Liver (tissue), 9 donors: Measurements from ENCODE around the gene IKZF3. TPM values are rescaled to one million over a fixed set of nuclear protein-coding genes. Genes with fewer than 3 reads are reported as not detected.

Experiments used
- DNase-seq: peaks from one replicate; pipeline ENCODE4 v3.0.0-alpha.2; 2017; ENCODE audit warnings: low spot score
- H3K27ac ChIP-seq, 2 donors: one replicate each; pipeline ENCODE4 v1.7.0; 2013; ENCODE audit warnings: inconsistent platforms in 2 of 2, low read length in 2 of 2, control low read depth in 1 of 2, low read depth in 1 of 2, mild to moderate bottlenecking in 1 of 2
- H3K27me3 ChIP-seq, 4 donors: one replicate each; pipeline versions ENCODE4 v1.6.1 to v1.7.0; 2013; ENCODE audit warnings: low read length in 3 of 4, inconsistent platforms in 1 of 4, mild to moderate bottlenecking in 1 of 4, moderate library complexity in 1 of 4; ENCODE audit not compliant: control insufficient read depth in 4 of 4, insufficient read depth in 4 of 4
- H3K36me3 ChIP-seq, 4 donors: one replicate each; pipeline versions ENCODE4 v1.6.1 to v1.7.0; 2013; ENCODE audit warnings: low read length in 3 of 4, mild to moderate bottlenecking in 3 of 4, low read depth in 1 of 4, moderate library complexity in 1 of 4; ENCODE audit not compliant: control insufficient read depth in 4 of 4, insufficient read depth in 3 of 4
- H3K4me1 ChIP-seq, 4 donors: one replicate each; pipeline versions ENCODE4 v1.6.1 to v1.7.0; 2013; ENCODE audit warnings: low read length in 3 of 4, mild to moderate bottlenecking in 3 of 4, moderate library complexity in 1 of 4; ENCODE audit not compliant: control insufficient read depth in 4 of 4, insufficient read depth in 4 of 4
- H3K4me3 ChIP-seq, 3 donors: one replicate each; pipeline versions ENCODE4 v1.6.1 to v1.7.0; 2013; ENCODE audit warnings: low read length in 3 of 3, control low read depth in 1 of 3, low read depth in 1 of 3, mild to moderate bottlenecking in 1 of 3
- H3K9ac ChIP-seq, 2 donors: one replicate each; pipeline ENCODE4 v1.7.0; 2013; ENCODE audit warnings: low read length in 2 of 2, mild to moderate bottlenecking in 2 of 2, moderate library complexity in 2 of 2, control low read depth in 1 of 2, low read depth in 1 of 2
- H3K9me3 ChIP-seq, 4 donors: one replicate each; pipeline versions ENCODE4 v1.6.1 to v1.7.0; 2013; ENCODE audit warnings: low read length in 3 of 4; ENCODE audit not compliant: control insufficient read depth in 4 of 4
- EGR1 ChIP-seq, 2 donors: IDR thresholded peaks; 2 replicates each; pipeline ENCODE4 v1.6.1; 2016 to 2018; ENCODE audit warnings: antibody characterized with exemption in 2 of 2, low read depth in 2 of 2
- FOXA1 ChIP-seq: IDR thresholded peaks from 2 replicates; pipeline ENCODE4 v1.6.1; 2016; ENCODE audit warnings: antibody characterized with exemption
- FOXA2 ChIP-seq: IDR thresholded peaks from 2 replicates; pipeline ENCODE4 v1.6.1; 2016; ENCODE audit warnings: antibody characterized with exemption
- GABPA ChIP-seq, 2 donors: IDR thresholded peaks in 1 of 2; conservative IDR thresholded peaks in 1 of 2; 2 replicates each; pipeline ENCODE4 v1.6.1; 2016; ENCODE audit warnings: antibody characterized with exemption in 2 of 2, mild to moderate bottlenecking in 1 of 2, moderate library complexity in 1 of 2
- HNF4A ChIP-seq, 2 donors: conservative IDR thresholded peaks; 2 replicates each; pipeline ENCODE4 v1.6.1; 2016; ENCODE audit warnings: antibody characterized with exemption in 2 of 2, mild to moderate bottlenecking in 2 of 2
- HNF4G ChIP-seq: IDR thresholded peaks from 2 replicates; pipeline ENCODE4 v1.6.1; 2016; ENCODE audit warnings: antibody characterized with exemption
- JUND ChIP-seq, 2 donors: IDR thresholded peaks; 2 replicates each; pipeline ENCODE4 v1.6.1; 2016; ENCODE audit warnings: antibody characterized with exemption in 2 of 2
- NR2F2 ChIP-seq: IDR thresholded peaks from 2 replicates; pipeline ENCODE4 v1.6.1; 2016; ENCODE audit warnings: antibody characterized with exemption
- RXRA ChIP-seq, 2 donors: IDR thresholded peaks; 2 replicates each; pipeline ENCODE4 v1.6.1; 2017 to 2018; ENCODE audit warnings: antibody characterized with exemption in 2 of 2, mild to moderate bottlenecking in 1 of 2
- SP1 ChIP-seq: IDR thresholded peaks from 2 replicates; pipeline ENCODE4 v1.6.1; 2018; ENCODE audit warnings: antibody characterized with exemption, mild to moderate bottlenecking
- TAF1 ChIP-seq: conservative IDR thresholded peaks from 2 replicates; pipeline ENCODE4 v1.6.1; 2016; ENCODE audit warnings: antibody characterized with exemption, mild to moderate bottlenecking
- YY1 ChIP-seq: IDR thresholded peaks from 2 replicates; pipeline ENCODE4 v1.6.1; 2016; ENCODE audit warnings: antibody characterized with exemption, mild to moderate bottlenecking
- WGBS: extraction: QIAGEN DNeasy Blood & Tissue Kit; methylation state at CpG from one replicate; pipeline ENCODE4 v1.1.7; 2013; 5-methylcytosine and 5-hydroxymethylcytosine counted together
- polyA plus RNA-seq, 2 donors: library from polyadenylated mRNA; stranded (reverse) in 1 of 2; unstranded in 1 of 2; fragments of 200-250 nt in 1 of 2; fragments of >200 nt in 1 of 2; fragmentation: Nextera tagmentation in 1 of 2; extraction: Ambion mirVana in 1 of 2; gene quantifications; one replicate each; pipeline versions ENCODE4 v1.2.1 to v1.2.3, GENCODE V29; 2013 to 2015
- total RNA-seq, 2 donors: library from RNA; depleted of rRNA; stranded (reverse); fragments of >200 nt; gene quantifications; one replicate each; pipeline ENCODE4 v1.2.3, GENCODE V29; 2014
- TF ChIP-seq, protein P1 (sequence below): IDR thresholded peaks from 2 replicates; pipeline ENCODE4 v1.6.1; 2016; ENCODE audit warnings: antibody characterized with exemption
- TF ChIP-seq, protein P2 (sequence below): IDR thresholded peaks from 2 replicates; pipeline ENCODE4 v1.6.1; 2016; ENCODE audit warnings: antibody characterized with exemption, mild to moderate bottlenecking
- TF ChIP-seq, protein P3 (sequence below): IDR thresholded peaks from 2 replicates; pipeline ENCODE4 v1.6.1; 2016; ENCODE audit warnings: antibody characterized with exemption
- TF ChIP-seq, protein P4 (sequence below): IDR thresholded peaks from 2 replicates; pipeline ENCODE4 v1.6.1; 2016; ENCODE audit warnings: antibody characterized with exemption
- TF ChIP-seq, protein P5 (sequence below): fragments of 150-350 bp; IDR thresholded peaks from 2 replicates; pipeline ENCODE4 v1.5.1; 2017; ENCODE audit warnings: improper control_type of control experiment, low read depth, low read length; ENCODE audit not compliant: missing input control
- donor health status: healthy.
- donor health status: healthy.
- donor health status: healthy.
- donor health status: healthy.
- donor health status: healthy.

IKZF3 gene
- total and polyA plus RNA-seq, 4 donors: 0.32 to 2.3 (median 0.83) TPM

DNA sequence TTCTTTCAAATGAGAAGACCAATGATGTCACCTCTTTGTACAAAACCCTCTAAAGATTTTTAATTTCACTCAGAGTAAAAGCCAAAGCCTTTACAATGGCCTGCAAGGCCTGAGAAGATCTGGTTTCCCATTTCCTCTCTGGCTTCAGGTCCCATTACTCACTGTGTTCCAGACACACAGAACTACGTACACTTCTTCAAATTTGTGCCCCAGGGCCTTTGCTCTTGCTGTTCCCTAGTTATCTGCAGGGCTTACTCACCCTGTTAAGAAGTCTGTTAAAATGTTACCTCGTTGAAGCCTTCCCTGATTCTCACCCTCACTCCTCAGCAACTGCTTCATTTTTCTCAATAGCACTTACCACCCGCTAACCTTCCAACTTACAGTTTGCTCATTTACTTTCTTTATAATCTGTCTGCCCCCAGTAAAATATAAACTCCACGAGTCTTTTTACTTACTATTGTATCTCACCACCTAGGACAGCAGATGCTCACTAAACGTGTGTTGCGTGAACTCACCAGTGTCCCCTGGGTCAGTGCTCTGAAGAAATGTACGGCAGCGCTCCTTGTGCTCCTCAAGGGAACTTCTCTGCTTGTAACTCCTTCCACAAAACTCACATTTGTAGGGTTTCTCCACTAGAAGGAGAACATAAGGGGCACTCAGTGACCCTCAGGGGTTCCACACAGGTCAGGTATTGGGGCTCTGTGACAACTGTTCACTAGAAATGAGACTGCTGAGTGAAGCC lies 76.2 kb downstream of the IKZF3 start:
- Histone ChIP-seq H3K4me1 (peaks cover 0 to 2% (median 0%) of the 10 kb centered on the region in 4 donors), H3K9ac (no peak overlapping the region), H3K36me3 (no peaks in the 10 kb centered on the region), H3K27ac (no peak overlapping the region), H3K27me3 (no peaks in the 10 kb centered on the region), H3K4me3 (no peak overlapping the region), H3K9me3 (no peaks in the 10 kb centered on the region)
- 86% methylated on average over 8 of the region's 8 CpGs for WGBS
- TF ChIP-seq TAF1 (no peak), HNF4G (no peak), GABPA (IDR thresholded peaks at IDR 0.05 in 1 of 2, conservative IDR thresholded peaks at IDR 0.05 in 1 of 2) (no peak), FOXA1 (no peak), SP1 (no peak), RXRA (IDR thresholded peaks at IDR 0.05) (no peak), HNF4A (conservative IDR thresholded peaks at IDR 0.05) (no peak), JUND (IDR thresholded peaks at IDR 0.05) (no peak), NR2F2 (no peak), EGR1 (IDR thresholded peaks at IDR 0.05; ENCODE audit: low read depth in 2 of 2) (no peak)
- TF ChIP-seq, protein P1, sequence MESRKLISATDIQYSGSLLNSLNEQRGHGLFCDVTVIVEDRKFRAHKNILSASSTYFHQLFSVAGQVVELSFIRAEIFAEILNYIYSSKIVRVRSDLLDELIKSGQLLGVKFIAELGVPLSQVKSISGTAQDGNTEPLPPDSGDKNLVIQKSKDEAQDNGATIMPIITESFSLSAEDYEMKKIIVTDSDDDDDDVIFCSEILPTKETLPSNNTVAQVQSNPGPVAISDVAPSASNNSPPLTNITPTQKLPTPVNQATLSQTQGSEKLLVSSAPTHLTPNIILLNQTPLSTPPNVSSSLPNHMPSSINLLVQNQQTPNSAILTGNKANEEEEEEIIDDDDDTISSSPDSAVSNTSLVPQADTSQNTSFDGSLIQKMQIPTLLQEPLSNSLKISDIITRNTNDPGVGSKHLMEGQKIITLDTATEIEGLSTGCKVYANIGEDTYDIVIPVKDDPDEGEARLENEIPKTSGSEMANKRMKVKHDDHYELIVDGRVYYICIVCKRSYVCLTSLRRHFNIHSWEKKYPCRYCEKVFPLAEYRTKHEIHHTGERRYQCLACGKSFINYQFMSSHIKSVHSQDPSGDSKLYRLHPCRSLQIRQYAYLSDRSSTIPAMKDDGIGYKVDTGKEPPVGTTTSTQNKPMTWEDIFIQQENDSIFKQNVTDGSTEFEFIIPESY: no peak
- TF ChIP-seq, protein P2, sequence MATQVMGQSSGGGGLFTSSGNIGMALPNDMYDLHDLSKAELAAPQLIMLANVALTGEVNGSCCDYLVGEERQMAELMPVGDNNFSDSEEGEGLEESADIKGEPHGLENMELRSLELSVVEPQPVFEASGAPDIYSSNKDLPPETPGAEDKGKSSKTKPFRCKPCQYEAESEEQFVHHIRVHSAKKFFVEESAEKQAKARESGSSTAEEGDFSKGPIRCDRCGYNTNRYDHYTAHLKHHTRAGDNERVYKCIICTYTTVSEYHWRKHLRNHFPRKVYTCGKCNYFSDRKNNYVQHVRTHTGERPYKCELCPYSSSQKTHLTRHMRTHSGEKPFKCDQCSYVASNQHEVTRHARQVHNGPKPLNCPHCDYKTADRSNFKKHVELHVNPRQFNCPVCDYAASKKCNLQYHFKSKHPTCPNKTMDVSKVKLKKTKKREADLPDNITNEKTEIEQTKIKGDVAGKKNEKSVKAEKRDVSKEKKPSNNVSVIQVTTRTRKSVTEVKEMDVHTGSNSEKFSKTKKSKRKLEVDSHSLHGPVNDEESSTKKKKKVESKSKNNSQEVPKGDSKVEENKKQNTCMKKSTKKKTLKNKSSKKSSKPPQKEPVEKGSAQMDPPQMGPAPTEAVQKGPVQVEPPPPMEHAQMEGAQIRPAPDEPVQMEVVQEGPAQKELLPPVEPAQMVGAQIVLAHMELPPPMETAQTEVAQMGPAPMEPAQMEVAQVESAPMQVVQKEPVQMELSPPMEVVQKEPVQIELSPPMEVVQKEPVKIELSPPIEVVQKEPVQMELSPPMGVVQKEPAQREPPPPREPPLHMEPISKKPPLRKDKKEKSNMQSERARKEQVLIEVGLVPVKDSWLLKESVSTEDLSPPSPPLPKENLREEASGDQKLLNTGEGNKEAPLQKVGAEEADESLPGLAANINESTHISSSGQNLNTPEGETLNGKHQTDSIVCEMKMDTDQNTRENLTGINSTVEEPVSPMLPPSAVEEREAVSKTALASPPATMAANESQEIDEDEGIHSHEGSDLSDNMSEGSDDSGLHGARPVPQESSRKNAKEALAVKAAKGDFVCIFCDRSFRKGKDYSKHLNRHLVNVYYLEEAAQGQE: no peak
- TF ChIP-seq, protein P3, sequence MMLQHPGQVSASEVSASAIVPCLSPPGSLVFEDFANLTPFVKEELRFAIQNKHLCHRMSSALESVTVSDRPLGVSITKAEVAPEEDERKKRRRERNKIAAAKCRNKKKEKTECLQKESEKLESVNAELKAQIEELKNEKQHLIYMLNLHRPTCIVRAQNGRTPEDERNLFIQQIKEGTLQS: no peak
- TF ChIP-seq, protein P4, sequence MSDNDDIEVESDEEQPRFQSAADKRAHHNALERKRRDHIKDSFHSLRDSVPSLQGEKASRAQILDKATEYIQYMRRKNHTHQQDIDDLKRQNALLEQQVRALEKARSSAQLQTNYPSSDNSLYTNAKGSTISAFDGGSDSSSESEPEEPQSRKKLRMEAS: no peak
- TF ChIP-seq, protein P5, sequence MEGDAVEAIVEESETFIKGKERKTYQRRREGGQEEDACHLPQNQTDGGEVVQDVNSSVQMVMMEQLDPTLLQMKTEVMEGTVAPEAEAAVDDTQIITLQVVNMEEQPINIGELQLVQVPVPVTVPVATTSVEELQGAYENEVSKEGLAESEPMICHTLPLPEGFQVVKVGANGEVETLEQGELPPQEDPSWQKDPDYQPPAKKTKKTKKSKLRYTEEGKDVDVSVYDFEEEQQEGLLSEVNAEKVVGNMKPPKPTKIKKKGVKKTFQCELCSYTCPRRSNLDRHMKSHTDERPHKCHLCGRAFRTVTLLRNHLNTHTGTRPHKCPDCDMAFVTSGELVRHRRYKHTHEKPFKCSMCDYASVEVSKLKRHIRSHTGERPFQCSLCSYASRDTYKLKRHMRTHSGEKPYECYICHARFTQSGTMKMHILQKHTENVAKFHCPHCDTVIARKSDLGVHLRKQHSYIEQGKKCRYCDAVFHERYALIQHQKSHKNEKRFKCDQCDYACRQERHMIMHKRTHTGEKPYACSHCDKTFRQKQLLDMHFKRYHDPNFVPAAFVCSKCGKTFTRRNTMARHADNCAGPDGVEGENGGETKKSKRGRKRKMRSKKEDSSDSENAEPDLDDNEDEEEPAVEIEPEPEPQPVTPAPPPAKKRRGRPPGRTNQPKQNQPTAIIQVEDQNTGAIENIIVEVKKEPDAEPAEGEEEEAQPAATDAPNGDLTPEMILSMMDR: no peak
- no peak for DNase-seq

DNA sequence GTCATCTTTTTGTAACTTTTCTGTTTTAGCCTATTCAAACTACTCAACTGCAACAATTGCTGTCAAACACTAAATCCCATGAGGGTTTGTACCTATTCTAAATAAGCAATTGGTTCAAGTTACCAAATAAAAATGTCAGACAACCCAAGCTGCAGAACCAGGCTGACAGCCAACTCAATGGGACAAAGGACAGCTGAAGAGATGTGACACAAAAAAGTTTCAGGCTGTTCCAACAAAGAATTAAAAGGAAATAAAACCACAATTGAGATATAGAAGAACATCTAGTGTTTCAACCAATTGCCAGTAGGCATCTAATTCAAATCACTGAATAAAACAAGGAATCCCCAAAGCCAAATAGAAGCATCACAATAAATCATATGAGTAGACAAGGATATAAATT lies 77.1 kb downstream of the IKZF3 start:
- Histone ChIP-seq H3K4me3 (no peak overlapping the region), H3K4me1 (no peaks in the 10 kb centered on the region), H3K9ac (no peak overlapping the region), H3K27ac (no peak overlapping the region), H3K9me3 (no peaks in the 10 kb centered on the region), H3K36me3 (no peaks in the 10 kb centered on the region), H3K27me3 (no peaks in the 10 kb centered on the region)
- TF ChIP-seq, protein P3: no peak
- no peak for TF ChIP-seq RXRA (IDR thresholded peaks at IDR 0.05)
- TF ChIP-seq, protein P5: no peak
- TF ChIP-seq HNF4G: no peak
- TF ChIP-seq FOXA1: no peak
- no peak for TF ChIP-seq EGR1 (IDR thresholded peaks at IDR 0.05; ENCODE audit: low read depth in 2 of 2)
- no peak for TF ChIP-seq SP1
- TF ChIP-seq, protein P1: no peak
- TF ChIP-seq YY1: no peak
- TF ChIP-seq, protein P4: no peak
- TF ChIP-seq FOXA2: no peak
- no peak for TF ChIP-seq HNF4A (conservative IDR thresholded peaks at IDR 0.05)
- TF ChIP-seq JUND (IDR thresholded peaks at IDR 0.05): no peak
- TF ChIP-seq GABPA (IDR thresholded peaks at IDR 0.05 in 1 of 2, conservative IDR thresholded peaks at IDR 0.05 in 1 of 2): no peak
- DNase-seq: no peak
